ENCODE measurements around the gene ZNF32. TPM values are rescaled to one million over a fixed set of nuclear protein-coding genes. Genes with fewer than 3 reads are reported as not detected.

ZNF32 gene
- total RNA-seq, 1 experiment from 2014 or later = 30.3 TPM

DNA sequence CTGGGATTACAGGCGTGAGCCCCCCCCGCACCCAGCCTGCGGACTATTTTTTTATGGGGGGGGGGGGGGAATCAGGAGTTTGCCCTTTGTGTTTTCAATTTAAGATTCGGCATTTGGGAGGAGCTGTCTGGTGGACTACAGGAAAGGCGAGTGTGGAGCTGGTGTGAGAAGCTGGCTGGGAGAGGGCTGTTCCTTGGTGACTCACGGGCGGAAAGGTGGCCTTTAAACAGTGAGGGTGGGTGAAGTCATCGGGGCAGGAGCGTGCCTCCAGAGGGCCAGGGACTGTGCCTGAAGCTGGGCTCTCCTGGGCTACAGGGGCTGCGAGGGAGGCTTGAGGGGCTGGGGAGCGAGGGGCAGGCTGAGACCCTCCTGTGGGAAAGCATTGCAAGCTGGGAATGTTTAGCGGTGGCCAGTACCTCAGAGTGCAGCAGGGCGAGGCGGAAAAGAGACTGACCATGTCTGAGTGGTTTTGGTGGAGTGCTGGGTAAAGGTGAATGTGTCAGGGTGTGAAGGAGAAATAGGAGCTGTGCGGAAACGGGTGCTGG, 39.7 kb upstream of the ZNF32 start:
- Mint-ChIP-seq H3K27ac (ENCODE audit: unreplicated experiment) (no peak overlapping the region), H3K9me3 (ENCODE audit: unreplicated experiment) (no peaks in the 10 kb centered on the region), H3K4me3 (ENCODE audit: unreplicated experiment) (peak overlapping the region; percentile 76), H3K36me3 (ENCODE audit: insufficient read depth, unreplicated experiment) (no peaks in the 10 kb centered on the region), H3K4me1 (ENCODE audit: low read depth, unreplicated experiment) (no peaks in the 10 kb centered on the region), H3K27me3 (ENCODE audit: insufficient read depth, unreplicated experiment) (peaks cover 28% of the 10 kb centered on the region)
- intact Hi-C loops (cut with micrococcal nuclease; ENCODE audit: unreplicated experiment) = no loop called here
- Histone ChIP-seq H3K27me3 (replicated peaks; ENCODE audit: control insufficient read depth, insufficient read depth, low read length) (0 out of 2 replicates have a peak, but pooled peaks cover 1% of the 10 kb centered on the region), H3K4me1 (no peaks in the 10 kb centered on the region), H3K4me3 (ENCODE audit: low read depth, low read length) (no peak overlapping the region), H3K9me3 (no peaks in the 10 kb centered on the region), H3K36me3 (ENCODE audit: control insufficient read depth, insufficient read depth, low read length) (no peaks in the 10 kb centered on the region)
- BruUV-seq (replicated peaks) = no TSS peak
- peak in 1 of 2 experiments; percentile 29 for DNase-seq
- ChIA-PET CTCF (interaction anchor here (0.5 to 1.7 kb wide), 5 partner anchors 16 to 637 kb away, joined by 3 to 4 read pairs (median 3); no protein-coding TSS in a partner anchor), POLR2A (no interaction called here)
- TF ChIP-seq CTCF (IDR thresholded peaks at IDR 0.05; ENCODE audit: insufficient read depth in 1 of 2, low read depth in 1 of 2, low read length in 1 of 2, severe bottlenecking in 1 of 2, unreplicated experiment in 1 of 2) = no peak

DNA sequence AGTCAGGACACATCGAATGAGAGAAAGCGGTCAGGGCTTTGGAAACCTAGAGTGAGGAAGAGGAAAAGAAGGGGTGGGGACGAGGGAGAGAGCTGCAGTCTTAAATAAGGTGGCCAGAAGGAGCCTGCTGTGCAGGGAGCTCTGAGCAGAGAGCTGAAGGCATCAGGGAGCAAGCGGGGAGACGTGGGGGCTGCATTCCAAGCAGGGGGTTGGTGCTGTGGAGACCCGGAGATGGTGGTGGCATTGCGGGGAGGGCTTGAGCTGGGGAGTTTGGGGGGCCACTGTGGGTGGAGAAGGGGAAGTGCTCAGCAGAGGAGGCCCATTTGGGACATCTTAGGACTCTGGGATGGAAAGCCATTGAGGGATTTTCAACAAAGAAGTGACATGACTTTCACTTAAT, 38.7 kb upstream of the ZNF32 start:
- POLR2A ChIA-PET = no interaction called here
- no TSS peak for BruUV-seq (replicated peaks)
- H3K4me3 Mint-ChIP-seq (ENCODE audit: unreplicated experiment) = no peak overlapping the region
- intact Hi-C loops (cut with micrococcal nuclease; ENCODE audit: unreplicated experiment) = no loop called here
- no peaks in the 10 kb centered on the region for H3K4me1 ChIP-seq
- 0 out of 2 replicates have a peak, but pooled peaks cover 1% of the 10 kb centered on the region for H3K27me3 ChIP-seq (replicated peaks; ENCODE audit: control insufficient read depth, insufficient read depth, low read length)
- DNase-seq = peak in 1 of 2 experiments; percentile 14
- H3K36me3 Mint-ChIP-seq (ENCODE audit: insufficient read depth, unreplicated experiment) = no peaks in the 10 kb centered on the region
- no peaks in the 10 kb centered on the region for H3K4me1 Mint-ChIP-seq (ENCODE audit: low read depth, unreplicated experiment)
- CTCF ChIA-PET = no interaction called here
- no peaks in the 10 kb centered on the region for H3K9me3 ChIP-seq
- TF ChIP-seq CTCF (IDR thresholded peaks at IDR 0.05; ENCODE audit: insufficient read depth in 1 of 2, low read depth in 1 of 2, low read length in 1 of 2, severe bottlenecking in 1 of 2, unreplicated experiment in 1 of 2) = no peak
- peaks cover 28% of the 10 kb centered on the region for H3K27me3 Mint-ChIP-seq (ENCODE audit: insufficient read depth, unreplicated experiment)
- H3K9me3 Mint-ChIP-seq (ENCODE audit: unreplicated experiment) = no peaks in the 10 kb centered on the region
- no peak overlapping the region for H3K27ac Mint-ChIP-seq (ENCODE audit: unreplicated experiment)
- H3K36me3 ChIP-seq (ENCODE audit: control insufficient read depth, insufficient read depth, low read length) = no peaks in the 10 kb centered on the region
- no peak overlapping the region for H3K4me3 ChIP-seq (ENCODE audit: low read depth, low read length)

DNA sequence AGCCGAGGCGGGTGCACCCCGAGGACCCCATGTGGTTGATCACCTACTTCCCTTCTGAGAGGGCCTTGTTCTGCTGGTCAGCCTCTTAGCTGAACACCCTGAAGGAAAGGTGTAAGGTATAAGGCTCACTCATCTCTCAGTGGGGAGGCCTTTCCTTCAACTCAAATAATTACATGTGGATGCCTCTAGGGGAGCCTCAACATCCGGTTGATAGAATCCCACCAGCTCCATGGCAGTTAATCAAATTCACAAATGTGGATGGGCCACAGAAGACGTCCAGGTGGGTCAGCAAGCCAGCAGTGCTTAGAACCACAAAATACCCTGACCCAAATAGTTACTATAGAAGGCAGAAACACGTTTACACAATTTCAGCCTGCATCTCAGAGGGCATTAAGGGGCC, 37.7 kb upstream of the ZNF32 start:
- H3K27me3 ChIP-seq (replicated peaks; ENCODE audit: control insufficient read depth, insufficient read depth, low read length) = no peaks in the 10 kb centered on the region
- Mint-ChIP-seq H3K27ac (ENCODE audit: unreplicated experiment) (no peak overlapping the region), H3K4me1 (ENCODE audit: low read depth, unreplicated experiment) (no peaks in the 10 kb centered on the region), H3K36me3 (ENCODE audit: insufficient read depth, unreplicated experiment) (no peaks in the 10 kb centered on the region), H3K9me3 (ENCODE audit: unreplicated experiment) (no peaks in the 10 kb centered on the region), H3K27me3 (ENCODE audit: insufficient read depth, unreplicated experiment) (peaks cover 31% of the 10 kb centered on the region), H3K4me3 (ENCODE audit: unreplicated experiment) (no peak overlapping the region)
- no peak for DNase-seq
- H3K36me3 ChIP-seq (ENCODE audit: control insufficient read depth, insufficient read depth, low read length) = no peaks in the 10 kb centered on the region
- H3K4me3 ChIP-seq (ENCODE audit: low read depth, low read length) = no peak overlapping the region
- CTCF ChIA-PET = no interaction called here
- peak in 1 of 2 experiments; percentile 12 for TF ChIP-seq CTCF (IDR thresholded peaks at IDR 0.05; ENCODE audit: insufficient read depth in 1 of 2, low read depth in 1 of 2, low read length in 1 of 2, severe bottlenecking in 1 of 2, unreplicated experiment in 1 of 2)
- H3K4me1 ChIP-seq = no peaks in the 10 kb centered on the region
- BruUV-seq (replicated peaks) = no TSS peak
- no peaks in the 10 kb centered on the region for H3K9me3 ChIP-seq
- POLR2A ChIA-PET = no interaction called here
- intact Hi-C loops (cut with micrococcal nuclease; ENCODE audit: unreplicated experiment) = no loop called here
